Measurements from ENCODE around the gene EMILIN2.
"Not testable (repeated sequence)": the region's sequence is repeated elsewhere in the genome, so short reads cannot be mapped to it uniquely, and the experiment has no call there.

The EMILIN2 gene

DNA sequence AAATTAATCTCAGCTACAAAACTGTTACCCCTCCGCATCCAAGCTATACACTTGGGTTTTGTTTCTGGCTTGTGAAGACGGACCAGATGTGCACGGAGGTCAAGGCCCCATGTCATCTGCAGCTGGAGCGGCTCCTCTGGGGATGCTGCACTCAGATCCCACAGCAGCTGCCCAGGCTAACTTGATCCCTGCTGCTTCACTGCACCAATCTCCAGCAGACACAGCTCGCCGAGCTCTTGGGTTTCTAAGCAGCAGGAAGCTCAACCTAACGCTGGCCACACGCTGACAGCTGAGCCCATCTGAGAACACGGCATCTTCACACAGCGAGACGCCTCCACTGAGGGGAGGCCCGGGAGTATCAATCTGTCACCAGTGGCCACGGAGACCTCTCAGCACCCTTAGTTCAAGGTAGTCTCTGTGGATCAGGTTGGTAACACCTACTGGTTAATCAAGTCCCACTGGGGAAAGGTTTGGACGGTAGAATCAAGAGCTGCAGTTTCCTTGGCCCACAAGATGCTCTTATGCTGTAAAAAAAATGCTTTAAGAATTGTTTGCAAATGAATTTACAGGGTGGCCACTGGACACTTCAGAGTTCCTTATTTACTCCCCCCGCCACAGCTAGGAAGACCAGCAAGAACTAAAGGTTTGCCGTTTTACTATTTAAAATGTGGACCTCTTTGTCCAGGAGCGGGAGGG, 67.5 kb downstream of the EMILIN2 start:
- Histone ChIP-seq H3K14ac (ENCODE audit: low read length) (no peak overlapping the region), H2BK15ac (ENCODE audit: low read length) (no peak overlapping the region), H3K4ac (ENCODE audit: low read length) (no peak overlapping the region), H4K8ac (ENCODE audit: low read depth, low read length) (no peak overlapping the region), H3K9me3 (replicated peaks in 1 of 2; ENCODE audit: control insufficient read depth in 2 of 2, insufficient read depth in 1 of 2, low read depth in 1 of 2, low read length in 2 of 2) (peaks cover 3% of the 10 kb centered on the region in 2 donors), H3K4me3 (ENCODE audit: low read length in 2 of 2) (no peak overlapping the region), H2BK12ac (ENCODE audit: low read length) (no peak overlapping the region), H3K23ac (ENCODE audit: low read depth, low read length, poor library complexity) (peak overlapping the region; percentile 36), H2AK5ac (ENCODE audit: low read depth, low read length) (no peak overlapping the region), H4K91ac (ENCODE audit: low read depth, low read length, poor library complexity) (no peak overlapping the region), H3K4me1 (ENCODE audit: control insufficient read depth in 2 of 2, insufficient read depth in 1 of 2, low read depth in 1 of 2, low read length in 2 of 2) (peaks cover 12 to 21% of the 10 kb centered on the region in 2 donors), H3K36me3 (replicated peaks in 1 of 2; ENCODE audit: control insufficient read depth in 2 of 2, insufficient read depth in 2 of 2, low read length in 2 of 2) (peaks cover 28 to 55% of the 10 kb centered on the region in 2 donors), H3K9ac (ENCODE audit: low read depth, low read length, poor library complexity) (no peak overlapping the region), H3K4me2 (ENCODE audit: insufficient read depth, low read length, poor library complexity, severe bottlenecking) (no peak overlapping the region), H3K18ac (ENCODE audit: low read length) (peak overlapping the region; percentile 19), H3K79me1 (ENCODE audit: low read depth, low read length) (no peaks in the 10 kb centered on the region), H2BK5ac (ENCODE audit: low read length) (no peak overlapping the region), H3K27me3 (ENCODE audit: control insufficient read depth in 3 of 3, insufficient read depth in 3 of 3, low read depth in 1 of 3, low read length in 3 of 3) (no peaks in the 10 kb centered on the region), H2BK120ac (ENCODE audit: low read depth, low read length) (no peak overlapping the region), H2AFZ (ENCODE audit: low read length) (no peak overlapping the region), H3K27ac (replicated peaks; ENCODE audit: low read length) (no peak overlapping the region)
- no peak for DNase-seq (ENCODE audit: low spot score)
- WGBS, 2 donors (ENCODE audit: extremely low coverage in 2 of 2, insufficient read length in 2 of 2, insufficient replicate concordance in 1 of 2), result no CpG with 5 or more reads among the region's 17 CpGs

DNA sequence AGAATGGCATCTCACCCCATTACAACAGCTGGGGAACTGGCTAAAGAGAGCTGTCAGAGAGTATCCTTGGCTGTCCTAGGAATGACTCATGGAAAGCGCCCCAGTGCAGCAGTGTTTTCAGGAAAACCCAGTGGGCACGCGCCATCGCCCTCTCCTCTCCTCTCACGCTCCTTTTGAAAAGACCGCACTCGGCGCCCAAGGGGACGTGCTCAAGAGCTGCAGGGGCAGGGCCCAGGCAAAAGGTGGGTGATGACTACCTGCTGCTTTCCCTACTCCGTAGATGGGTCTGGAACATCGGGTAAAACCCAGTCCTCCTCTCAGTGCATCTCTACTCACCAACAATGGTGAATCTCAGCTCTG, 68.1 kb downstream of the EMILIN2 start:
- Histone ChIP-seq H3K4ac (ENCODE audit: low read length) (no peak overlapping the region), H3K14ac (ENCODE audit: low read length) (no peak overlapping the region), H3K4me3 (ENCODE audit: low read length in 2 of 2) (no peak overlapping the region), H2BK120ac (ENCODE audit: low read depth, low read length) (no peak overlapping the region), H3K4me2 (ENCODE audit: insufficient read depth, low read length, poor library complexity, severe bottlenecking) (no peak overlapping the region), H2AFZ (ENCODE audit: low read length) (no peak overlapping the region), H2BK5ac (ENCODE audit: low read length) (no peak overlapping the region), H3K27me3 (ENCODE audit: control insufficient read depth in 3 of 3, insufficient read depth in 3 of 3, low read depth in 1 of 3, low read length in 3 of 3) (no peaks in the 10 kb centered on the region), H3K9ac (ENCODE audit: low read depth, low read length, poor library complexity) (no peak overlapping the region), H4K91ac (ENCODE audit: low read depth, low read length, poor library complexity) (no peak overlapping the region), H2BK15ac (ENCODE audit: low read length) (no peak overlapping the region), H3K18ac (ENCODE audit: low read length) (no peak overlapping the region), H2BK12ac (ENCODE audit: low read length) (no peak overlapping the region), H3K4me1 (ENCODE audit: control insufficient read depth in 2 of 2, insufficient read depth in 1 of 2, low read depth in 1 of 2, low read length in 2 of 2) (peaks cover 12 to 21% of the 10 kb centered on the region in 2 donors), H3K79me1 (ENCODE audit: low read depth, low read length) (no peaks in the 10 kb centered on the region), H3K36me3 (replicated peaks in 1 of 2; ENCODE audit: control insufficient read depth in 2 of 2, insufficient read depth in 2 of 2, low read length in 2 of 2) (peaks cover 29 to 60% of the 10 kb centered on the region in 2 donors), H3K9me3 (replicated peaks in 1 of 2; ENCODE audit: control insufficient read depth in 2 of 2, insufficient read depth in 1 of 2, low read depth in 1 of 2, low read length in 2 of 2) (peaks cover under 1 to 3% of the 10 kb centered on the region in 2 donors), H3K23ac (ENCODE audit: low read depth, low read length, poor library complexity) (no peak overlapping the region), H2AK5ac (ENCODE audit: low read depth, low read length) (no peak overlapping the region), H4K8ac (ENCODE audit: low read depth, low read length) (no peak overlapping the region), H3K27ac (replicated peaks; ENCODE audit: low read length) (no peak overlapping the region)
- no CpG with 5 or more reads among the region's 11 CpGs for WGBS, 2 donors (ENCODE audit: extremely low coverage in 2 of 2, insufficient read length in 2 of 2, insufficient replicate concordance in 1 of 2)
- no peak for DNase-seq (ENCODE audit: low spot score)

DNA sequence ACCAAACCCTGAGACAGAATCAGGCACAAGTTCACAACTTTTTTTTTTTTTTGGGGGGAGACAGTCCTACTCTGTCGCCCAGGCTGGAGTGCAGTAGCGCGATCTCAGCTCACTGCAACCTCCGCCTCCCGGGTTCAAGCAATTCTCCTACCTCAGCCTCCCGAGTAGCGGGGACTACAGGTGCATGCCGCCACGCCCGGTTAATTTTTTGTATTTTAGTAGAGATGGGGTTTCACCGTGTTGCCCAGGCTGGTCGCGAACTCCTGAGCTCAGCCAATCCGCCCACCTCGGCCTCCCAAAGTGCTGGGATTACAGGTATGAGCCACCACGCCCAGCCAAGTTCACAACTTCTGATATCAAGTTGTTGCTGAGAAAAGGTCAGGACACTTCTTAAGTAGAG, 68.7 kb downstream of the EMILIN2 start:
- peaks cover 12 to 21% of the 10 kb centered on the region in 2 donors for H3K4me1 ChIP-seq (ENCODE audit: control insufficient read depth in 2 of 2, insufficient read depth in 1 of 2, low read depth in 1 of 2, low read length in 2 of 2)
- H3K9ac ChIP-seq (ENCODE audit: low read depth, low read length, poor library complexity); H3K27ac ChIP-seq (replicated peaks; ENCODE audit: low read length); H2BK15ac ChIP-seq (ENCODE audit: low read length); H3K4ac ChIP-seq (ENCODE audit: low read length); H3K18ac ChIP-seq (ENCODE audit: low read length); H3K27me3 ChIP-seq (ENCODE audit: control insufficient read depth in 3 of 3, insufficient read depth in 3 of 3, low read depth in 1 of 3, low read length in 3 of 3); H2BK5ac ChIP-seq (ENCODE audit: low read length); DNase-seq (ENCODE audit: low spot score); H2BK120ac ChIP-seq (ENCODE audit: low read depth, low read length); H3K4me2 ChIP-seq (ENCODE audit: insufficient read depth, low read length, poor library complexity, severe bottlenecking); H2AFZ ChIP-seq (ENCODE audit: low read length); H3K4me3 ChIP-seq (ENCODE audit: low read length in 2 of 2); H2BK12ac ChIP-seq (ENCODE audit: low read length); H3K79me1 ChIP-seq (ENCODE audit: low read depth, low read length); H3K14ac ChIP-seq (ENCODE audit: low read length); H4K8ac ChIP-seq (ENCODE audit: low read depth, low read length); H3K23ac ChIP-seq (ENCODE audit: low read depth, low read length, poor library complexity); H4K91ac ChIP-seq (ENCODE audit: low read depth, low read length, poor library complexity); H3K9me3 ChIP-seq (replicated peaks in 1 of 2; ENCODE audit: control insufficient read depth in 2 of 2, insufficient read depth in 1 of 2, low read depth in 1 of 2, low read length in 2 of 2); H2AK5ac ChIP-seq (ENCODE audit: low read depth, low read length): not testable (repeated sequence)
- H3K36me3 ChIP-seq (replicated peaks in 1 of 2; ENCODE audit: control insufficient read depth in 2 of 2, insufficient read depth in 2 of 2, low read length in 2 of 2), result peaks cover 30 to 67% of the 10 kb centered on the region in 2 donors
- no CpG with 5 or more reads among the region's 16 CpGs for WGBS, 2 donors (ENCODE audit: extremely low coverage in 2 of 2, insufficient read length in 2 of 2, insufficient replicate concordance in 1 of 2)

- Histone ChIP-seq H3K9ac (ENCODE audit: low read depth, low read length, poor library complexity) (no peak overlapping the region), H2BK5ac (ENCODE audit: low read length) (no peak overlapping the region), H4K91ac (ENCODE audit: low read depth, low read length, poor library complexity) (no peak overlapping the region), H3K14ac (ENCODE audit: low read length) (no peak overlapping the region), H3K79me1 (ENCODE audit: low read depth, low read length) (no peaks in the 10 kb centered on the region), H3K36me3 (replicated peaks in 1 of 2; ENCODE audit: control insufficient read depth in 2 of 2, insufficient read depth in 2 of 2, low read length in 2 of 2) (peaks cover 34 to 74% of the 10 kb centered on the region in 2 donors), H3K4me3 (ENCODE audit: low read length in 2 of 2) (no peak overlapping the region), H2AK5ac (ENCODE audit: low read depth, low read length) (no peak overlapping the region), H3K9me3 (replicated peaks in 1 of 2; ENCODE audit: control insufficient read depth in 2 of 2, insufficient read depth in 1 of 2, low read depth in 1 of 2, low read length in 2 of 2) (peaks cover 0 to 3% of the 10 kb centered on the region in 2 donors), H3K27me3 (ENCODE audit: control insufficient read depth in 3 of 3, insufficient read depth in 3 of 3, low read depth in 1 of 3, low read length in 3 of 3) (no peaks in the 10 kb centered on the region), H2BK15ac (ENCODE audit: low read length) (no peak overlapping the region), H2BK120ac (ENCODE audit: low read depth, low read length) (no peak overlapping the region), H3K27ac (replicated peaks; ENCODE audit: low read length) (no peak overlapping the region), H3K4me1 (ENCODE audit: control insufficient read depth in 2 of 2, insufficient read depth in 1 of 2, low read depth in 1 of 2, low read length in 2 of 2) (peaks cover 12 to 21% of the 10 kb centered on the region in 2 donors), H2BK12ac (ENCODE audit: low read length) (no peak overlapping the region), H4K8ac (ENCODE audit: low read depth, low read length) (no peak overlapping the region), H3K4me2 (ENCODE audit: insufficient read depth, low read length, poor library complexity, severe bottlenecking) (no peak overlapping the region), H3K23ac (ENCODE audit: low read depth, low read length, poor library complexity) (no peak overlapping the region), H3K18ac (ENCODE audit: low read length) (no peak overlapping the region), H2AFZ (ENCODE audit: low read length) (no peak overlapping the region), H3K4ac (ENCODE audit: low read length) (no peak overlapping the region)
- DNase-seq (ENCODE audit: low spot score), result no peak
- no CpG with 5 or more reads among the region's 7 CpGs for WGBS, 2 donors (ENCODE audit: extremely low coverage in 2 of 2, insufficient read length in 2 of 2, insufficient replicate concordance in 1 of 2)
Measured at GRCh38 chr18:2916184-2916583, 69.4 kb downstream of the EMILIN2 start.

Data from neuronal stem cell (in vitro differentiated cells).